Dermis blood vessel endothelial cell (primary cell): Measurements from ENCODE around the gene UBXN10. TPM values are rescaled to one million over a fixed set of nuclear protein-coding genes. Genes with fewer than 3 reads are reported as not detected.
"Not testable (repeated sequence)": the region's sequence is repeated elsewhere in the genome, so short reads cannot be mapped to it uniquely, and the experiment has no call there.

Experiments
- DNase-seq: peaks from one replicate; pipeline ENCODE4 v3.0.0; 2010
- total RNA-seq: library from RNA; depleted of rRNA; stranded (reverse); fragments of >200 nt; gene quantifications from 2 replicates; pipeline ENCODE4 v1.2.3, GENCODE V29; 2014

The UBXN10 gene
- total RNA-seq, 1 donor from 2014 or later = not detected

DNA sequence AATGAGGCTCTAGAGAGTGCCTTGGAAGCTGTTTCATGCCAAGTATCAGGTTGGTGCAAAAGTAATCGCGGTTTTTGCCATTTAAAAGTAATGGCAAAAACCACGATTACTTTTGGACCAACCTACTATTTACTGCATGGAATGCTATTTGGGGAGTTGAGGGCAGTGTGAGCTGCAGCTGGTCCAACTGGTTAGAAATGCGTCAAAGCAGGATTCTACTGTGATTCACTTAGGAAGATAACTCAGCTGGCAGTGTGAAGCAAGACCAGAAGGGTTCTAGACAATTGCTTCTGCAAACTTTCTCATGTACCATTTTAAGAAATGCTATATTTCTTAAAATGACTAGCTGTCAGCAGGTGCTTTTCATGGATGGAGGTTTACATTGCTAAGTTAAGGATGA, 21.6 kb downstream of the UBXN10 start:
- no peak for DNase-seq

DNA sequence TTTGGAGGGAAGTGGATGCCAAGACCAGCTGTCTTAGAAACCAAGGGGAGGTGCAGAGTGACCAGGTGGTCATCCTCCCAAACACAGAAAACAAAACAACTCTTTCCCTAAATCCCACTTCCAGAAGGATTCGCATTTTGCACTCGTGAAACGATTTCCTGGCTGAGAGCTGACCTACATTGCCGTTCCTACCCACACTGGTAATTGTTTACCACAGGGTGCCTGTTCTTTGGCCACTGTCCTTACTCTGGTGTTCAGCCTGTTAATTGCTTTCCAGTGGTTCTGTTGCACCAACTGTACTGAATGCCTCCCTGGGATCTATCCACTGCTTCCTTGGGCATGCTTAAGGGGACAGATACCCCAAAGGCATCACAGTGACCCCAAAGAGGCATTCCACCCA, 23.6 kb downstream of the UBXN10 start:
- DNase-seq = no peak

DNA sequence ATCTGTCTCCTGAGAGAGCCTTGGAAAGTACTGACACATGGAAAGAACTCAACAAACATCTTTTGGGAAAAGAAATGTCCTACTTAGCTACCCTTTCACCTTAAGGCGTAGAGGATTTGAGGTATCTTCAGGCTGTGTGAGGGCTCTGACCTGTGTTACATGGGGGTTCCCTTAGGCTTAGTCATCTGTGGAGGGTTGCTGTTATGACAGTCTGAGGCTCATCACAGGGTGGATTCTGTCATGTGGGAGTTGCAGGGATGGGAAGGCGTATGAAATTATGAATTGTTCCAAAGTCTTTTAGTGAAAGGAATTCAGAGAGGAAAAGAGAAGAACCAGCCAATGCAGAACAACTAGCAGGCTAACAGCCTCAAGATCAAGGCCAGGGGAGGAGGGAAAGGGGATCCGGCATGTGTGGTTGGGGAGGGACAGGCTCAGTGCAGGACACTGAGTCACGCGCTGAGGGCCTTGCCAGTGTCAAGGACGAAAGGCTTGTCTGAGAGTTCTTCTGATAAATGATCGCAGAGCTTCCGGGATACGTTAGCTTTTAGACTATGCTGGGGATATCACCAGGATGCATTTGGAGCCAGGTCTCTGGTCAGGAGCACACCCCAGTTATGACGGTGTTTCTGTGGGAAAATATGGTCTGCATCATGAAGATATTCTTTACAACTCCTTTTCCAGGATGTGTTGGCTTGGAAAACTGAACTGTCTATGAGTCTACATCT, 25.0 kb downstream of the UBXN10 start:
- DNase-seq = no peak

DNA sequence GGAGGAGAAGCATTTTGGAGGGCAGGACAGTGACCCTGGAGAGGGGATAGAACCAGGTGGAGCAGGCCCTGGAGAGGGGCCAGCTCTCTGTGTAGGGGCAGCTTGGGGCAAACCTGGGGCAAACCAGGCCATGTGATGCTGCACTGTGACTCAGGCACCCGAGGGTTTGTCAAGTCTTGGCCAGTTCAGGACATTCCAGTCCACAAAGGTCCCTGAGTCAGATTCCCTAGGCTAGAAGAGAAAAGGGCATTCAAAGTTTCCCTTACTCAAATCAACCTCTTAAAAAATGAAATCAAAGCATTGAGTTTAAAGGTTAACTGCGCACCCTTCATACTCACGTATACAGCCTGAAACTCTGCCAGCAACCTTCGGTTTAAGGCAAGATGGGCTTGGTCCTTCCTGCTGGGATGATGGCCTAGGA, 25.6 kb downstream of the UBXN10 start:
- no peak for DNase-seq

DNA sequence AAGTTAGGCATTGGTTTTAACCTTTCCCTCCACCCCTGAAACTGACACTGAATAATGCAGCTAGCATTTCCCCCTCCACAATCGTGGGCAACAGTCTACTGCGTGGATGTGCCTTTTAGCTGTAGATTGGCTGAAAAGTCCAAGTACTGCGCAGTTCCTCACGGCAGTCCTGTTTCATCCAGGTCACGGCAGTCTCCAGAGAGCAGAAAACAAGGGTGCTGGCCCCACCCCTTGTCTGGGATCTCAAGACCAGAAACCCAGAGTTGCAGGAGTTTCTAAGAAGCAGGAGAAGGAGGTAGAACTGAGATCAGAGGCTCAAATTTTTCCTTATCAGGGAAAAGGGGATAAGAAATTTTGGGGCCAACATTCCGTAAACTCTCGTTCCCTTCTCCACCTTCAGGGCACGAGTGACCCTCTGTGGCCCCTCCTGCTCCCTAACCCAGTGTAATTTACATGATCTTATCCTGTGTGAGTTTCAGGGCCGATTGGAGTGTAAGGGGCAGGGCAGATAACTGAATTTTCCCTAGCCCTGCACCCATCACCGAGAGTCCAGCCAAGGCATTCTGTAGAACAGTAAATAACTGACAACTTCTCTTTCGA, 26.3 kb downstream of the UBXN10 start:
- DNase-seq = no peak

DNA sequence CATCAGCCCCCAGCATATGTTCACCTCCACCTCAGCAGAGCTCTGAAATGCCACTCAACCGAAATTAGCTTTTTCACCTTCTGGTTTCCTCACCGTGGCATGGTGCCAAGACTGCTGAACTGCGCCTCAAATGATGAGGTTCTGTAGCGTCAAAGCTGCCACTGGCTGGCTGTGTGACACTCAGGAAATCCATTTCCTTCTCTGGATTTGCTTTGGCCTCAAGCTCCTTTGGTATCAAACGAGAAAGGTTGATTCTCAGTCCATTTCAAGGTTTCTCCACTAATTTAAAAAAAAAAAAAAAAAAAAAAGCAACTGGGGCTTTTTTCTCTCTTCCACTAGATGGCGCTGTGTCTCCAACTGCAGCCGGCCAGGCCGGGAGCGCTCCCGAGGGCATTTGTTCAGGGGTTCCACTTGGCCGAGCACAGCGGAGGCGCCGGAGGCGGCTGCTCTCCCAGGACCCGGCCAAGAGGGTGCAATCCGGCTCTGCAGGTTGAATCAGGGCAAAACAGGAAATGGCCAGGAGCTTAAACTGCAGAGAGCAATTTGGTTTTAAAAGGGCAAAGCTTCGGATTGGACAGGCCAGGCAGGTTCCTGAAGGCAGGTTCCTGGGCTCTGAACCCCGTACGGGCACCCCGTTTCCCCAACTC, 26.9 kb downstream of the UBXN10 start:
- DNase-seq = peak; percentile 61

DNA sequence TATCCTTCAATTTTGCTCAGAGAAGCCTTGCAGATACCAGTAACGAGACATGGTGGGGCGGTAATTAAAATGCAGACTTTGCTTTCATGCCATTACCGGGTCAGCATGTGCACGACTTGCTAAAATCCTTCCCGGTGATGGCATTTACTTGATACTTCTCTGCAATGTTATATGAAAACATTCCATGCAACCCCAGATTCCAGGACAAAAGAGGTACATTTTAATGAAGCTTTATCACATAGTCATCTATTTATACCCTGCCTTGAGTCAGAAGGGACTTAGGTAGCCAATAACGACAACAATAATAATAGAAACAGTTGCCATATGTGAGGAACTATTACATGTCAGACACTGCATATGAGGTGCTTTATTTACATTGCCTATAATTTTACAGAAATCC, 29.8 kb downstream of the UBXN10 start:
- DNase-seq = no peak

DNA sequence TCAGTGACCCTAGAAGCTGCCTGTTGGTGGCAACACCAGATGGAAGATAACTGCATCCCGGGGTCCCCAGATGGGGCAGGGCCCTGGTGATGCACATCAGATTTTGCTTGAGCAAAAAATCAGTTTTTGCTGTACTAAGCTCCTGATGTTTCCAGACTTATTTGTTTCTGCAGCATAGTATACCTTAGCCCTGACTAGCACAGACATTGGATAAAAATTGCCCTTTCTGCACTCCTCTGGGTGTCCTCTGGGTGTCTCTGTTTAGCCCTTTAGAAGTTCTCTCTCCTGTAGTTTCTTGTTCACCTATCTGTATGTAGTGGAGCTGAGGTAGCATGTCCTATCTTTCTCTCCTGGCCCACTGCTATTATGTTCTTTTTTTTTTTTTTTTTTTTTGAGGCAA, 30.7 kb downstream of the UBXN10 start:
- peak; percentile 52 for DNase-seq

DNA sequence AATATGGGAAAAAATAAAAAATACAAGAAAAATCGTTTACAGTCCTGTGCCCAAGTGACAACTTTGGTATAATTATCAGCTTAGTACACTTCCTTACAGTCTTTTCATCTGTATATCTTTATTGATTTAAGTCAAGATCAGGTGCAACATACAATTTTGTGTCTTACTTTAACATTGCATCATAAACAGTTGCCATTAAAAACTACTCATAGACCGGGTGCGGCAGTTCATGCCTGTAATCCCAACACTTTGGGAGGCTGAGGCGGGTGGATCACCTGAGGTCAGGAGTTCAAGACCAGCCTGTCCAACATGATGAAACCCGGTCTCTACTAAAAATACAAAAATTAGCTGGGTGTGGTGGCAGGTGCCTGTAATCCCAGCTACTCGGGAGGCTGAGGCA, 33.2 kb downstream of the UBXN10 start:
- not testable (repeated sequence) for DNase-seq

DNA sequence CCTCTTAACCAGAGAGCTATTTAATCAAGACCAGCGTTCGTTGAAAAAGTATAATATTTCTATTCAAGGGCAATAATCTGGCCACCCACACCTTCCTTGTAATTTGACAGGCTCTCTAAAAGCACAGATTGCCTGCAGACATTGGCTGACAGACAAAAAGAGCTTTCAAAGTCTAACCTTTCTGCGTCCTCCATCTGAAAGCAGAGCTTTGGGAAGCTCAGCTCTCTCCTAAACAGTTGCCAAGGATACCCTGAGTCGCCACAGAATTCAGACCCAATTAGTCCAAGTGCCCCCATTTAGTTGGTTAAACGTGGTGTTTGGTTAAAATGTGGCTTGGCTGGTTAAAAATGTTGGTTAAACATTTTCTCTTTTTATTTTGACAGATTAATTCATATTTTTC, 34.1 kb downstream of the UBXN10 start:
- DNase-seq = no peak

DNA sequence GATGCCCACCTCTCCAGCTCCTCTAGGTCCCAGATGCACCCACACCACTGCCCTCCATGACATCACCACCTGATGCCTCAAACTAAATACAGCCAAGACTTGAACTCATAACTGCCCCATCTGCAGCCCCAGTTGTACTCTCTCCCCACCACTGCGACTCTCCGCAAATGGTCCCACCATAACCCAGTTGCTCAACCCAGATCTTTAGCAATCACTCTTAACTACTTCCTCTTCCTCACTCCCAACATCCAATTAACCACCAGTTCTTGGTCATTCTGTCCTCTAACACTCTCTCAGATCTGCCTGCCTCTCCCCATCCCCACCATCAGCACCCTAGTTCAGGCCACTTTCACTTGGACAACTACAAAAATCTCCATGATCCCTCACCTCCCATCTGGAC, 37.2 kb downstream of the UBXN10 start:
- no peak for DNase-seq

DNA sequence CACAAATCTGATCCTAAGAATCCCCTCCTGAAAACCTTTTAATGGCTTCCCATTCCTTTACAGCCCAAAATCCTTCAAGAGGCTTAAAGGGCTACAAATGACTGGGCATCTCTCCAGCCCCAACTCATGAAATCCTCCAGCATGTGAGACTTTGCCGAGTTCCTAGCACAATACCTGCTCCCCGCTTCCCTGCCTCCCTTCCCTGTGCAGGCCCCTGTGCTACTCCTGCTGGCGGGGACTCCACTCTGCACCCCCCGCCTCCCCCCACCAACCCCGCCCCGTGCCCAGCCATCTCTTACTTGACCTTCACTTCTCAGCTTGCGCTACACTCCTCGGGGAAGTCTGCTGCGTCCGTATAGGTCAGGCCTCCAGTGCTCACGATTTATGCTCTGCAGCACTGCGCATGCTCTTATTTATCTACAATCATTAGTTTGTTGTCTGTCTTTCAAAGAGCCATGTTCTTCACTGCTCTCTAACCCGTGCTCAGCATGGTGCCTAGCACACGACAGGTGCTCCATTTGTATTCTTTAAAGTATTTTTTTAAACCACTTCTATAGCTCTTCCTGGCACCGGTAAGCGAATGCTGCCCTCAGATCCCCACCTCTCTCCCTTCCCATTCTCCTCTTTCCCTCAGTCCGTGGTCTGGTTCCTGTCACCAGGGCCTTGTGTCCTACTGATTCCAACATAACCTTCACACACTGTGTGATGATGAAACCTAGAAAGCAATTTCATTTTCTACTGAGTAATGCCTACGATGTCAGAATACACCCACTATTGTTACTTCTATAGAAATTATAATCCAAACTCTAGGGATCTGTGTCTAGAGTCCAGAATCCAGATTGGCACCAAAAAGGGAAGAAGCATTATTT, 37.9 kb downstream of the UBXN10 start:
- no peak for DNase-seq

DNA sequence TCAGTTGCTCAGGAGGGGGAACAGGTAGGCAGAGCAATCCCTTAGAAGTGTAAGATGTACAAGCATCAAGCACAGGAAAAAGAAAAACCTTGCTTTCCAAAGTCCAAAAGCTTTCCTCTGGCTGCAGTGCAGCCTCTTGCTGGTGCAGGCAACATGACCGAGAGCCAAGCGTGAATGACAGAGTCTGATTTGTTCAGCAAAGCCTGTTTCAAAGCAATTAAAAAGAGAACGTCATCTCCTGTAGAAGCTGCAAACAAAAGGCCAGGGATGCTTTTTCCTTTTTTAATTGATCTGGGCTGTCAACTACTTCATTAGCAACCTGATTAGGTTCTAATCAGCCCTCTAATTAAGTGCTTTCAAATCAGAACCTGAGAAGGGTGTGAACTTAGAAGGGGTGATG, 38.6 kb downstream of the UBXN10 start:
- no peak for DNase-seq

DNA sequence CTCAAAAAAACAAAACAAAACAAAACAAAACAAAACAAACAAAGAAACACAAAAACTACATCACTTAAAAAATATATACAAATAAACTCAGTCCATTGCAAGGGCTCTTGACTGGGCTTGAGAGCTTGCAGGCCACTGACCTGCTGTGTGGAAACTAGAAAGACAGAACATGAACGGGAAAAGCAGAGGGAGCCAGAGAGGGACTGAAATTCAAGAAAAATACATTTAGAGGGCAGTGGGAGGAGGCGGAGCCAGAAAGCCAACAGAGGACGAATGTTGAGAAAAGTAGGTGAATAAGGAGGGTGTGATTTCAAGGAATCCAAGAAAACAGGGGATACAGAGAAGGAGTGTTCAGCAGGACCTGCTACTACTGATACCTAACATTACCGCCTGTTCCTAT, 41.8 kb downstream of the UBXN10 start:
- no peak for DNase-seq

DNA sequence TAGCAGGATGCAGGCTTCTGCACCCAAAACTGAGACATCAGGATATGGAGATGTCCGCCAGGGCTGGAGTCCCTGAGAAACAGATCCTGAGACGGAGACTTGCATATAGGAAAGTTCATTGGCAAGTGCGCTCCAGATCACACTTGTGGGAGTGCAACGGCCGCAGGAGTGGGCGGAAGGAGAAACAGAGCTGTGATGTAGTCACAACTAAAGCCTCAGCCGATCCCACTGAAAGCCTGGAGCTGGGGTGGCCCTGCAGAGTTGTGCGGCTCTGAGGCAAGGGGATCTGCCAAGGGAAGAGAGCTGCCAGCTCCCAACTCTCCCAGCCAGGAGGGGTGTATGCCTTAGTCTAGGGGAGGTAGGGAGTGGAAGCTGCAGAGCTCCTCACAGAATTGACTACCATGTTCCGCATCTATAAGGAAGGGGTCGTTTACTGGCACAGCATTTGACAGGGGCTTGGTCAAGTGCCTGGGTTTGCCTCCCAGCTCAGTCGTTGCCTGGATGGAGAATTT, 42.5 kb downstream of the UBXN10 start:
- no peak for DNase-seq

DNA sequence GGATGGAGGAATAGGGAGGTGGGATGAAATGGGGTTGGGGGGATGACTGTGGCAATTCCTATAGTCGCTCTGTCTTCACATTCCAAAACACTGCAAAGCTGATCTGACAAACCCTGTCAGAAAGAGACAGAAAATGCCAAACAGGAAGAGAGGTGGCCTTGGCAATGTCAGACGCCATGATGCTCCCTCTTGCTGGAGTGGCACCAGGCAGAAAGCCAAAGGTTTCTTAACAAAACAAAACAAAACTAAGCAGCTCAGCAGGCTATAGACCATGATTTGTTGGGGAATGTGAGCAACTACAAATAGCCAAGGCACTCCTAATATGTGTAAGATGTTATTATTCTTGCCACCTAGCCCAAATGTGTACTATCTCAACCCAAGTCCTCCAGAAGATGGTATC, 43.3 kb downstream of the UBXN10 start:
- no peak for DNase-seq

DNA sequence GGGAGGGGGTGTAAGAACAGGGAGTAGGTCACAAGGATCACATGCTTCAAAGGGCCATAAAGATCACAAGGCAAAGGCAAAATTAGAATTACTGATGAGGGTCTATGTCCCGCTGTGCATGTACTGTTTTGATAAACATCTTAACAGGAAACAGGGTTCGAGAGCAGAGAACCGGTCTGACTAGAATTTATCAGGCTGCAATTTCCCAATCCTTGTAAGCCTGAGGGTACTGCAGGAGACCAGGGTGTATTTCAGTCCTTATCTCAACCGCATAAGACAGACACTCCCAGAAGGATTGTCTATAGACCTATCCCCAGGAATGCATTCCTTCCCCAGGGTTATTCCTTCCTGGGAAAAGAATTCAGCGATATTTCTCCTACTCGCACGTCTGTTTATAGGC, 46.7 kb downstream of the UBXN10 start:
- not testable (repeated sequence) for DNase-seq

DNA sequence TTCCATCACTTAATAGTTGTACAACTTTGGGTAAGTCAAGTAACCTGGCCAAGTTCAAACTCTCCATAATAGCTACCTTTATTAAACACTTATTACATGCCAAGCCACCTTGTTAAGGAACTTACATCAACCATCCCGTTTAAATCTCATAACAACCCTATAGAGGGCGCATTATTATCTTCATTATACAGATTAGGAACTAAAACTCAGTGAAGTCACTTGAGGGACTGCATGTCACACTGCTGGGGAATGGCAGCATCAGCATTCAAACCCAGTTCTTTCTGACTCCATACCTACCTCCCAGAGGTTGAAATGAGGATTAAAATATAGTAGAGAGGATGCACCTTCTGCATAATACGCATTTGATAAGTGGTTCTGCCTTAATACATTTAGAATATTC, 47.5 kb downstream of the UBXN10 start:
- DNase-seq = peak; percentile 44

DNA sequence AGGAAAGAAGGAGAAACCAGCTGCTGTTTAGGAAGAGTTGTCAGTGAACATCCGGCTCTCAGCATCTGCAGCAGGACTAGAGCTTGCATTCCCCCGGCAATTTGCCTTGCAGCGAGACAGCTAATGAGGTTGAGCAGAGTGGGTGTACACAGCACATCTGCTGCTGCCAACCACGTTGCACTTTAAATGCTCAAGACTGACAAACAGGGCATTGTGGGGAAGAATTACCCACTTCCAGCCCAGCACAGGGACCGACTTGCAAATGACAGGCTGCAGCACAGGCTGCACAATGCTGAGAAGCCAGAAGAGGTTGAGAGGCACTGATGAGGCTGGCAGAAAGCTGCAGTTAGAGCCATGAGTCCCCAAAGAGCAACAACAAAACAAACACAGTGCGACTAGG, 48.0 kb downstream of the UBXN10 start:
- no peak for DNase-seq

DNA sequence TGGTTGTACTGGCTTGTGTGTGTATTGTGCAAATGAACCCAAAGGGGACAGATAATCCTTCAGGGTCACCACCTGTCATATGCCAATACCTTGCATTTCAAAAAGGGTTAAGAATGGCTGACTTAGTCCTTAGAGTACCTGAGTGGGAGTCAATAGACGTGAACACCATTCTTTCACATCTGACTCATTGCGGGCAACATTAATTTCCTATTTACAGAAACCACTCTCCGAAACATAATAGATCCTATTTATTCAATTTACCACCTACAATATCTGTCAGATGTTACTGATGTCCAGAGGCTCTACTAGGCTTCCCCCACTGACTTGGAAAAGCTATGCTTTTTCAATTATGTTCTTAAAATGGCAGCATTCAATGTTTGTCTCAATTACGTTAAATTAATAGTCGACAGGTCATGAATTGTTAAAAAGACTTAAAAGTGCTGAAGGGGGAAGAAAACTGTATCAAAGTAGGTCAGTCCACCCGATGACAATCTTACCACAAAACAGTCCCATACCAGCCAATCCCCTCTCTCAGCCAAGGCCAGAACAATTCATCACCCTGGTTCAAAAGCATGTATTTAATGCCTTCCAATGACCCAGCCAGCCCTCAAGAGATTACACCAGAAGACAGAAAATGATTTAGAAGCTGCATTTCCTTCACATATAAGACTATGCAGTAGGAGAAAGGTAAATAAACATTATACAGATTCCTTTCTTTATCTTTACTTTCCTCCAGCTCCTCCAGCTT, 49.1 kb downstream of the UBXN10 start:
- DNase-seq = no peak

DNA sequence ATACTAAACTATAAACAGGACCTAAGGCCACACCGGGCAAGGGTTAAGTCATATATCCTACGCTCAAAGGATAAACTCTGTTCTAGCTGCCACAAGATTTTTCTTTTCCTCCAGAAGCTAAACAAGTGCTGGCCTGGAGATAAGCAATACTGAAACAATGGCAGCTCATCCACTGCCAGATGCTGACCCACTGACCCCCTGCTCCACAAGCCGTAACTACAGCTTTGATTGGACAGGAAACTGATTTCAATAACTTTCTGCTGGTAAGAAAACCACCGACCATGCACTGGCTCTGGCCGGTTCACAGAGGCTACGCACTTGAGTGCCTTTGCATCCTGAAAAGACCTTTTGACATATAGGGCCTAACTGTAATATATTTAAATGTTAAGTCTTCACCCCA, 51.8 kb downstream of the UBXN10 start:
- DNase-seq = peak; percentile 71

DNA sequence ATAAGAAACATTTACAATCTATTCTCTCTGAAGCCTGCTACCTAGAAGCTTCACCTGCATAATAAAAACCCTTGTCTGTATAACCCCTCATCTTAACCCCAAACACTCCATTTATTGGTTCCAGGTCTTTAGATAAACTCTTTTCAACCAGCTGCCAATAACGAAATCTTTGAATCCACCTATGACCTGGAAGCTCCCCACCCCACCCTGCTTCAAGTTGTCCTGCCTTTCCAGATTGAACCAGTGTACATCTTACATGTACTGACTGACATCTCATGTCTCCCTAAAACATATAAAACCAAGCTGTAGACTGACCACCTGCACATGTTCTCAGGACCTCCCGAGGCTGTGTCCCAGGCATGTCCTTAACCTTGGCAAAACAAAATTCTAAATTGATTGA, 54.1 kb downstream of the UBXN10 start:
- no peak for DNase-seq
